Measurements from ENCODE around the gene ZNF215.

GRCh38 chr11:6911378-6911777 lies 14.8 kb upstream of the ZNF215 start:
- TF ChIP-seq POLR2A (IDR thresholded peaks at IDR 0.05) (no peak), POLR2AphosphoS5 (IDR thresholded peaks at IDR 0.05; ENCODE audit: insufficient read depth in 1 of 2, low read depth in 1 of 2) (no peak), CTCF (IDR thresholded peaks at IDR 0.05) (no peak)

Measured in vagina (tissue), 2 donors.